HUDEP-2 (cell line): ENCODE data around the gene PNPLA5.
"Not testable (repeated sequence)": the region's sequence is repeated elsewhere in the genome, so short reads cannot be mapped to it uniquely, and the experiment has no call there.

Experiments
- DNase-seq, 76 experiments: peaks; one replicate each; lab custom pipeline; 2025; ENCODE audit not compliant: unreplicated experiment in 76 of 76; lab: John Stamatoyannopoulos, UW

The PNPLA5 gene

DNA sequence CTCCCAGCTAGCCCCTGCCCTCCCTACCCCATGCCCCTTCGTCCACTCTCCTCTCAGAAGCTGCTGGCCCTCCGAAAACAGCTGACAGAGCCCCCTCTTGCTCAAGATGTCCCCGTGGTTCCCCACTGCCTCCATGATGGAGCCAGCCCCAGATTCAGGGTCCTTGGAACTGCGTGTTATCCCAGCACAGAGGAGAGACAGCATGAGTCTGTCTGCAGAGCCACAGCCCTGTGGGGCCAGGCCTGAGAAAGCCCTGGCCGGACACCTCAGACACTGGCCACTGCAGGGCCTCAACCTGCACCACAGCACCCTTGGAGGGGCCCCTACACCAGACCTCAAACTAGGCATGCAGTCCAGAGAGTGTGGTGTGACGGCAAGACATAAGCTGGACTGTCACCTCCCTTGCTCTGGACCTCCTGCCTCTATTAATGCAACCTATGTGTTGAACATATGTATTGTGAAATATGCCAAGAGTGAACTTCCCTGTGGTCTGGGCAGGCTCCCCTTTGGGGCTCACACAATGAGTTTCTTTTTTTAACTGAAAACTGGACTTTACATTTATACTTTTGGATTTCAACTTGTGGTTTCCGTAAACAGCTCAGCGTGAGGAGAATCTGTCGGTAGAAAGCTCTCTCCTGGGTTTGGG is 9.6 kb downstream of the PNPLA5 start:
- no peak for DNase-seq

DNA sequence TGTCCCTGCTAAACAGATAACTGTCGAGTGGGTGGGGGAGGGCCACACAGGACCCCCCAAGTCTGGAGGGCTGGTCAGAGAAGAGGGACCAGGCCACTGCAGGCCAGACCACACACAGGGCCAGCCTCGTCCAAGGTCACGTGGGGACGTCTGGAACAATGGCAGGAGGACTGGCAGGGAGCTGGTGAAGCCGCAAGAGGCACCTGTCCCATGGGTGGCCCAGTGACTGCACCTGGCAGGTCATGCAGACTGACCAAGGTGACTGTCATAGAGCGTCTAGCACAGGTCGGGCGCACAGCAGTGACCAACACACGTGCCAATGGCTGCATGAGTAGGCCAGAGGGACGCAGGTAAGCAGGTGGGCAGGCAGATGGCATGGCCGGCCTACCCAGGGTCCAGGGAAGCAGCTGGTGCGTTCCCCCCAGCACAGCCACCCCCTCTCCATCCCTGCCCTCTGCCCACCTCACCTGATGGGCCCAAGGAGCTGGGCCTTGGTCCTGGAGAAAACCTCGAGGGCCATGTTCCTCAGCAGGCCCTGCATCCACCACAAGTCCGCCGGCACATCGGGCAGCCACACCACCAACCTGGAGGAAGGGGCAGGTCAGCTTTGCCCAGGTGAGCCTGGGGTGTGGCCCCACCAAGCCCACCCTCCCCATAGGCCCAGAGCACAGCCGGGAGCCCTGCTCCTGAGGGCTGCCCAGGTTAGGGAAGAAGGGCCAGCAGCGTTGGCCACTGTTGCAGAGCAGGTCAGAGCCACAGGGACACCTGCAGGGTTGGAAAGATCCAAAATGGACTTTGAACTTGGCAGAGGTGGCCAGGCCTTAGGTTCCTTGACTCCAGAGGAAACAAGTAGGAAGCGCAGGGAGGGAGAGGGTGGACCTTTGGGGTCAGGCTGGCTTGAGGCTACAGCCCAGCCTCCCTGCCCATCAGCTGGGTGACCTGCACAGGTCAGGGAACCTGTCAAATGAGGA is 10.4 kb downstream of the PNPLA5 start:
- no peak for DNase-seq

DNA sequence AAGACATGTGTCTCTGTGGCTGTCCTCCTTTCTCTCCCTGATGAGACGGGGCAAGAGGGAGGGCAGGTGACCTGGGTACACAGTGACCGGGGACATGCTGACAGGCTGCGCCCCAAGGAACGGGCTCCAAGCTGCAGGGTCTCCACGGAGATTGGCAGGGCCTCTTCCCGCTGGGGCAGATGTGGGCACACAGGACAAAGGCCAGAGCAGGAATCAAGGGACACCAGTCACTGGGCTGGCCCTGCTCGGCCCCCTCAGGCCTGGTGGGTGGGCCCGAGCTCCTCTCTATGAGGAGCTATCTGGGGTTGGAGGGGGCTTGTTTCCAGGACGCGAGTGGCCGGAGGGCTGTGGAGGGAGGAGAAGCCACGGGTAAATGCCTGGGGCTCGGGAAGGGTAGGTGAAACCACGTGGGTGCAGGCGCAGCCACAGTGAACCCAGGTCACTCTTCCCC is 11.2 kb downstream of the PNPLA5 start:
- DNase-seq = no peak

DNA sequence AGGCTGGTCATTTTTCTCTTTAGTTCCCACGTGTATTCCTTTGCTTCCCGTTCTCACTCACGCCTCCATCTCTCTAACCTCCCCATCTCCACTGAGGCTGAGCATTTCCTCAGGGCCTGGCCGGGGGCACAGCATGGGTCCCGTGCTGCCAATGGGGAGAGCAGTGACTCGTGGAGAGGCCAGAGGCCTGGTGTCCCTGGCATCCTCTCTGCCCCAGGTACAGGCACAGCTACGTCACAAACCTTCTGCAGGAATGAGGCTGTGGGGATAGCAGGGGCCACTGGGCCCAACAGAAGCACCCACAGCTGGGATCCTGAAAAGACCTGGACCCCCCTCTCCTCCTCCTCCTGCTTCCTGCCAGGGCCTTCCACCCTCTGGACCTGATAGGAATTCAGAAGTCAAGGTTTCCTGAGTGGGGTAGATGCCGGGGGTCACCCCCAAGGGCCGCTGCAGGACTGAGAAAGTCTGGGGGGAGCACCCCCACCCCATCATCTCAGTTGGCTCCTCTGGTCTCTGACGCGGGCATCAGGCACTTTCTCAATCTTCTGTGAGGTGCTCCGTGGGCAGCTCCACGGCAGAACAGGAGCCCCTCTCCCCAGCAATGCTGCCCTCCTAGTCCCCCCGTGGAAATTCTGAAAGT is 11.8 kb downstream of the PNPLA5 start:
- DNase-seq = no peak

DNA sequence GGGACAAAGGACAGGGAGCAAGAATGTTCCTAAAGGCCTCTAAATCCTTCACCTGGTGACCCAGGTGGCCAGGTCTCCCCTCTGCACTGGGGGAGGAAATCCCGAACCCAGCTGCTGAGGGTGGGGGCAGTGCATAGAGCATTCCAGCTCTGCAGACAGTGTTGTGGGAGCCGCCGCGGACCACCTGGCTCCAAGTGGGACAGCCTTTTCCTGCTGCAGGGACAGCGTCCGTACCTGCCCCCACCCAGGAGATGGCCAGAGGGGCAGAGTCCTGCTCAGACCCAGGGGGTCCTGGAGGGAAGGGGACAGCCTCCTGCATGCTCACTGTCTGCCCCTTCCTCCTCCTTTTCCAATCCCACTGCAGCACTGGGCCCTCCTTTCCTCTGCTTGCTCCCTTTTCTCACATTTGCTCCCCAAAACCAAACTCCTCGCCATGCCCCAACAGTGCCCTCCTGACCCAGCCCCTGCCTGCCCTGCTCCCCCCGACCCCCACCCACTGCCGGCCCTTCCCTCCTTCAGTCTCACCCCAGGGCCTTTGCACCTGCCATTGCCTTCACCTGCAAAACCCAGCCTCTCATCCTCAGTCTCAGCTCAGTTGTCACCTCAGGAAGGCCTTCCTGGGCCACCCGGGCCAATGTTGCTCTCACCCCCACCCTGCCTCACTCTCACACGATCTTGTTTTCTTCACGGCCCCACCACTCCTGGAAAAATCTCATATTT is 12.8 kb downstream of the PNPLA5 start:
- DNase-seq = no peak

DNA sequence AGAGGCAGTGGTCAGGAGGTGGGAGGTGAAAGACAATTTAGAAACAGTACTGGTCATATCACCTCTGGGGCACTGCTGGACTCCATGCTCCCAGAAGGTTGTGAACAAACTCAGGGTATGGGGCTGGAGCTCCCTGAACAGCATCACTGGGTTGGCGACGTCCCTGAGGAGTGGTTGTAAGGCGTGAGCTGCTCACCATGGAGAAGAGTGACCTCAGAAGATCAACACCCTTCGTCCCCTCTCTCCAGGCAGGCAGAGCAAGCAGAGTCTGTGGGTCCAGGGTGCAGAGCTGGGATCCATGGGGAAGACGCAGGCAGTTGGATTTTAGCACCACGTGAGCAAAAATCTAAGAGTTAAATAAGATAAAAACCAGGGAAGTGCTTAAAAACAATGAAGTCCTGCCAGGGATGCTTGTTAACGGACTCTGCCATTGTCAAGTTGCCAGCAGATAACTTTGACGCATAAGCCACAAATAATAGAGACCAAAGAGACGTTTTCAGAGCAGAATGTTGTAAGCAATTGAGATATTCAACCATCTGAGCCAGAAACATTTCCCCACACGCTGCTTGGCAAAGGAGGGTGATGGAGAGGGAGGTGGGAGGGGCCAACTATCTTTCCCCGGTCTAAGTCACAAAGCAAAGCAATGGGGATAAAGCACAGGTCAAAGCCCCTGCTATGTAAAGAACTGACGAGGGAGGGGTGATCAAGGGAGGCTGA is 13.6 kb downstream of the PNPLA5 start:
- DNase-seq = no peak

DNA sequence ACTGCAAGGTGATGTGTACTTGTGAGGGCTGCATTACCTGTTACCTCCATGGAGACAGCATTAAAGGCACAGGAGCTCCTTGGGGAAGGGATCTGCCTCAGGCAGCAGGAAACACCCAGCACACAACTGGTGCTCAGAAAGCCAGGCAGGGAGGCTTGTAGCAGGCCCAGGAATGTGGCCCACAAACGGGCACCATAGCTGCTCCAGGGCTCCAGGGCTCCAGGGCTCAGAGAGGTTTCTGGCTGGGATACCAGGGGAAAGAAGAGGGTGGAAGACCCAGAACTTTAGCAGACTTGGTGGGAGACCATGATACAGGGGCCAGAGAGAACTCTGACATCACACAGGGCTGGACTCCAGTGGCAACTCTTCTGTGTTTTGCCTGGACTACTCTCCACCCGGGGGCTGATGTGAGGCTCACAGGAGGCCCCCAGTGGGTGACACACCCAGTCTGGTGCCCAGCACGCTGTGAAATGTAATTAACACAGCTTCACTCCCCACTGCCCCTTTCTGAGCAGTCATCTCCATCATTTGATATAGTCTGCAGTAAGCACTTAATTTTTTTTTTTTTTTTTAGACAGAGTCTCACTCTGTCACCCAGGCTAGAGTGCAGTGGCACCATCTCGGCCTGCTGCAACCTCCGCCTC is 14.8 kb downstream of the PNPLA5 start:
- DNase-seq = no peak

DNA sequence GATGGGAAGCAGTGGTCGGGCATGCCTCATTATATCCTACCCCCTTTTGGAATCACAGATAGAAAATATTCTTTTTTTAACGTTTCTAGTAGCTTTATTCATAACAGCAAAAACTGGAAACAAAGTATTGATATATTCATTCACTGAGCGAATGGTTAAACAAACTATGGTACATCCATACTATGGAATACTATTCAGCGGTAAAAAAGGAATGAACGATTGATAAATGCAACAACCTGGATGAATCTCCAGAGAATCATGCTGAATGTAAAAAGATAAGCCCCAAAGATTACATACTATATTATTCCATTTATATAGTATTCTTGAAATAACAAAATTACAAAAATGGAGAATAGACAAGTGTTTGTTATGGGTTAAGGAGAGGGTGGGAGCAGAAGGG is 22.0 kb downstream of the PNPLA5 start:
- no peak for DNase-seq

DNA sequence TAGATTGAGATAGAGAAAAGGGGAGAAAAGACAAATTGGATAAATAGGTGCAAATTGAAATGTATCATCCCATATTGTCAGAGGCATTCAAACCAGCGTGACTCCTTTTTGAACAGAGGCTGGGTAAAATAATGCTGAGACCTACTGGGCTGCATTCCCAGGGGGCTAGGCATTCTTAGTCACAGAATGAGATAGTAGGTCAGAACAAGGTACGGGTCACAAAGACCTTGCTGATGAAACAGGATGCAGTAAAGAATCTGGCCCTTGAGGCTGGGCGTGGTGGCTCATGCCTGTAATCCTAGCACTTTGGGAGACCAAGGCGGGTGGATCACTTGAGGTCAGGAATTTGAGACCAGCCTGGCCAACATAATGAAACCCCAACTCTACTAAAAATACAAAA is 22.8 kb downstream of the PNPLA5 start:
- DNase-seq = not testable (repeated sequence)

DNA sequence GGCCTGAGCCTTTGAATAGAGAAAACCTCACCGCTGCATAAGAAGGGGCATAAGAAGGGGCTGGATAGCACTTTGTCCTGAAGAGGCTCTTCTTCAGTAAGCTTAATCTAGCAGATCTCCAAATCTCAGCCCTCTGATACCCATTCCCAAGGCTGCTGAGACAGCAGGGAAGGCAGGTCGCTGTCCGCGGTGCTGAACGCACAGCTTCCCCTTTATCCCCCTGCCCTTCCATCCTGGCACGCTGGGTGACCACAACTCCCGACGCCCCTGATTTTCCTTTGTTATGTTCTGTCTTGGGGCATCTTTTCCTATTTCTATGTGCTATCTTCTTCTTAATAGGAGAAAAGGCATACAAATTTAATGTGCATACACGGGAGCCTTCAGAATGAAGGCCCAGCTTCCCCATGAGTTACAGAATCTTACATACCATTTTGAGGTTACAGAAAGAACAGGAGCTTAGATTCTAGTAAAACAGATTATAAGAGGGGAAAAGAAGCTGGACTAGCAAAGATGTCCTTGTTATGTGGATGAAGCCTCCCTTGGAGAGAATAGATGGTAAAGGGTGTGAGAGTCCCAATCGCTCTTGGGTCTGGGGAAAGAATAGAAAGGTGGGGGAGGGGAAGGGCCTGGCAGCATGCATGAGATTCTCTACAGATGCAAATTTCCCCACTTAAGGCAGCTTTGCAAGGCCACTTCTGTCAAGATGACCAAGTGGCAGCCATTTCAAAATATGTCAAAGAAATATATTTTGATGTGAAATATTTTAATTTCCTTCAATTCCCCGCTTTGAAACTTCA is 23.8 kb downstream of the PNPLA5 start:
- peak in 19 of 76 experiments; percentile 3 to 33 (median 12) for DNase-seq

DNA sequence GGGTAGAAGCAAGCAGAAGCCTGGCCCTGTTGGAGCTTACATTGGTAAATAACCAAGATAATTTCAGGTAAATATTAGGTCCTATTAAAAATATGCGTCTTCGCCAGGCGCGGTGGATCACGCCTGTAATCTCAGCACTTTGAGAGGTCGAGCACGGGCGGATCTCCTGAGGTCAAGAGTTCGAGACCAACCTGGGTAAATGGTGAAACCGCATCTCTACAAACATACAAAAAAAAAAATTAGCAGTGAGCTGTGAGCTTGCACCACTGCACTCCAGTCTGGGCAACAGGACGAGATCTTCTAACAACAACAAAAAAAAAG is 29.0 kb downstream of the PNPLA5 start:
- DNase-seq = no peak

DNA sequence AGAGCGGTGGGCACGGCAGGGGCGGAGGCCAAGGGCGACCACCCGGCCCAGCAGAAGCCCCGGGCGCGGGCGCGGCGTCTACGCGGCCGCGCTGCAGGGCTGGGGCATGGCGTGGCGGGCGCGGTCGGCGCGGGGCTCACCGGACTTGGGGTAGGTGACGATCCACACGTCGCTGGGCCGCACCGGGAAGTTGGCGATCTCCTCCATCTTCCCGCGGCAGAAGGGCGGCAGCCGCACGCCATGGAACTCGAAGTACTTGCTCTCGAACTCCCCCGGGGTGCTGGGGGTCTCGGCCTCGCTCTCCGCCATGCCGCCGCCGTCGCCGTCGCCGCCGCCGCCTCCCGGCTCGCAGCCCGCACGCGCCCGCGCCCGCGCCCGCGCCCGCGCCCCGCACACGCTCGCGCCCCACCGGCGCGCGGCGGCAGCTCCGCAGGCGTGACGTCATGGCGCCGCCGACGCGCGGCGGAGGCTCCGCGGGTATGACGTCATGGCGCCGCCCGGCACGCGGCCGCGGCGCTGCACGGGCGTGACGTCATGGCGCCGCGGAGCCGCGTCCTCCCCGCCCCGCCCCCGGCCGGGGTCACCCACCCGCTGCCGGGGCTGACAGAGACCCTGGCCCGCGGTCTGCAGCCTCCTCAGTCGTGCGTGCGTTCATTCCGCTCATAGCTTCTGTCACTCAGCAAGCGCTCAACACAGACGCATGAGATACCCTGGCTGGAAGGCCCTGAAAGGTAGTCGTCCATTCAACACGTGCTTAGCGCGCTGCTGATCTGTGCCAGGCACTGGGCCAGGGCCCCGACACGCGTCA is 29.5 kb downstream of the PNPLA5 start, which contains the start of gene SULT4A1:
Gene SULT4A1 (minus strand): TSS at position 440 of the 808 bp plus-strand sequence. CDS start 131 bp downstream, at position 309.
- peak in 1 of 76 experiments; percentile 14 for DNase-seq

DNA sequence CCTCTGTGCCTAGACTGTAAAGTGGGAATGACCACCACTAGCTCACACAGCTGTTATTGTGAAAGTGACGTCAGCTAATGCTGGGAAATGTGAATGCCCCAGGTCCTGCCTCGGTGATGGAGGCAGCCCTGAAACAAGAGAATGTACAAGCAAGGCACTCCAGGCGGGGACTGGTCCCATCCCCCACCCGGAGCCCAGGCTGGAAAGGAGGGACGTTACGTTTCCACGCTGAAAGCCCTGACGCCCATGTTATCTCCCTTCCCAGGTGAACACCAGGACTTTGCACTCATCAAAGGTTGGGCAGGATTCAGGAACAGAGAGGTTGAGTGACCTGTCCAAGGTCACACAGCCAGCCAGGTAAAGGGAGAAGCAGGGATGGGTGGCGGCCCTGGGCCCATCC is 30.3 kb downstream of the PNPLA5 start:
- DNase-seq = no peak

DNA sequence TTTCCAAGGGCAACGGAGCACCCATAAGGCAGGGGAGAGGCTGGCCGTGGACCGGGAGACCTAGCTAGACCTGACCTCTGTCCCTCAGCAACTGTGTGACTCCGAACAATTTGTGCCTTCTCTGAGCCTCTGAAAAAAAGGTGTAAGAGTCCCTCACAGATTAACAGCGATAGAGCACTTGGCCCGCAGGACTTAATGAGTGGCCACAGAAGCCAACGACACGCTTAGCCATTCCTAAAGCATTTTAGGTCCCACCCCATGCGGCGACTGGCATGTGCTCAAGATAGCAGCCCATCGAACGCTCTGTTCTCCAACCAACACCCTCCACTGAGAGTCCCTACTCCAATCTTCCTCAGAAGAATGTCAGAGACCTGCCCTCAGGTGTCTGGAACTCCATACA is 31.0 kb downstream of the PNPLA5 start:
- no peak for DNase-seq

DNA sequence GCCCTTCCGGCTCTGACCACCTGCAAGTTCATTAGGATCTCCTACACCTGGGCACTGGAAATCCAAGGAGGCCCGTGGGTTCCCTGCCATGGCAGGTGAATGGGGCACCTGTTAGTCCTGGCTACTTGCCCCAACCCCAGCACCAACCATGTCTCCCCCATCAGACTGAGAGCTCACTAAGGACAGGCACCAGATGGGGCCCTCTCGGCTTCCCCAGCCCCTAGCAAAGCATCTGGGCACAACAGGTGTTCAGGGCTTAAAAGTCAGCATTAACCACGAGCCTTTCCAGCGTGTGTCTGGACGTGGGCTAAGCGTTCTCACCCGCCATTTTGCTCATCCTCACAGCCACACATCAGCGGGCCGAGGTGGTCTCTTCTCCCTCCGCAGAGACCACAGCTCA is 31.7 kb downstream of the PNPLA5 start:
- DNase-seq = no peak

DNA sequence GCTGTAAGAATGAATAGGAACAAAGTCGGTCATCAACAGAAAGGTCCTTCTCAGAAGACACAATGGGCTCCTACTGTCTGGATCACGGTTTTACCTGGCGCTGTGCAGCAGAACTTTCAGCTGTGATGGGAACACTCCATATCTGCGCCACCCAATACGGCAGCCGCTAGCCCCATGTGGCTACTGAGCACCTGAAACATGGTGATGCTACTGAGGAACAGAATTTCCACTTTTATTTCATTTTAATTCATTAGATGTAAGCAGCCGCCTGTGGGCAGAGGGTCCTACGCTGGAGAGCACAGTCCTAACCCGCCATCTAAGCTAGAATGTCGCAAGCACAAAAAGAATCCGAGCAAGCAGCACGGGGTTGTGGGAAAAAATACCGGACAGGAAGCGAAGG is 32.2 kb downstream of the PNPLA5 start:
- no peak for DNase-seq

DNA sequence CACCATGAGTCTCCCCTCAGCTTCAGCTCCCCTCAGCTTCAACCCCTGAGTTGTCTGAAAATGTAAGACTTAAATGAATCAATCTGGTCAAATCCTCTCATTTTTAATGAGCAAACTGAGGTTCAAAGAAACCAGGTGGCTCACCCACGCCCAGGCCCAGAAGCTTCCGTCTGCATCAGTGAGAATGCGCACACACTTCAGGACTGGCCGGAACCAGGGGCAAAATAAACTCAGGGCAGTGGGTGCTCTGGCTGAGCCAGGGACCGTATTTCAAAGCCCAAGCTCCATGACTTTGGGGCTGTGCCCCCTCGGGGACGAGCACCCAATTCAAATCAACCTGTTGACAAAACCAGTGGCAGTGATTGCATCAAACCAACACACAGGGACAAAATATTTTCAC is 32.6 kb downstream of the PNPLA5 start:
- no peak for DNase-seq
